Neural cell (in vitro differentiated cells): ENCODE measurements around the gene GUCA2B.

Source experiments
- CTCF ChIP-seq: fragments of 450-650 bp; IDR thresholded peaks from 2 replicates; pipeline ENCODE4 v1.5.1; 2014; ENCODE audit warnings: antibody characterized with exemption, mild to moderate bottlenecking, moderate library complexity; ENCODE audit not compliant: poor library complexity, severe bottlenecking
- EZH2 ChIP-seq: fragments of 200-600, 300-800 bp; shearing (Covaris generic), sonication (generic); IDR thresholded peaks from 2 replicates; pipeline ENCODE4 v1.6.1; 2014; ENCODE audit warnings: antibody characterized with exemption, low read length, borderline replicate concordance, mild to moderate bottlenecking; ENCODE audit not compliant: insufficient read depth, poor library complexity, severe bottlenecking
- POLR2AphosphoS5 ChIP-seq: IDR thresholded peaks from 2 replicates; pipeline ENCODE4 v1.6.1; 2012

GRCh38 chr1:42183210-42183956 is 30.2 kb downstream of the GUCA2B start:
- no peak for TF ChIP-seq EZH2
- TF ChIP-seq CTCF: no peak
- TF ChIP-seq POLR2AphosphoS5: no peak
